Endothelial cell (in vitro differentiated cells): ENCODE results near the gene BMPER. TPM values are rescaled to one million over a fixed set of nuclear protein-coding genes. Genes with fewer than 3 reads are reported as not detected.

ENCODE experiments used
- DNase-seq: peaks from one replicate; pipeline ENCODE4 v3.0.0; 2021; ENCODE audit warnings: low spot score
- H3K27ac Mint-ChIP-seq: one replicate; pipeline ENCODE4 v1.8.0; 2021; ENCODE audit warnings: mixed read lengths, inconsistent platforms; ENCODE audit not compliant: unreplicated experiment
- H3K27me3 Mint-ChIP-seq: one replicate; pipeline ENCODE4 v1.8.0; 2021; ENCODE audit warnings: mild to moderate bottlenecking, moderate library complexity, mixed read lengths, inconsistent platforms; ENCODE audit not compliant: unreplicated experiment
- H3K36me3 Mint-ChIP-seq: one replicate; pipeline ENCODE4 v1.8.0; 2021; ENCODE audit warnings: mild to moderate bottlenecking, low read depth, mixed read lengths, inconsistent platforms; ENCODE audit not compliant: unreplicated experiment
- H3K4me1 Mint-ChIP-seq: one replicate; pipeline ENCODE4 v1.8.0; 2021; ENCODE audit warnings: mild to moderate bottlenecking, mixed read lengths, inconsistent platforms; ENCODE audit not compliant: unreplicated experiment
- H3K4me3 Mint-ChIP-seq: one replicate; pipeline ENCODE4 v1.8.0; 2021; ENCODE audit warnings: mild to moderate bottlenecking, mixed read lengths, inconsistent platforms; ENCODE audit not compliant: unreplicated experiment
- H3K9me3 Mint-ChIP-seq: one replicate; pipeline ENCODE4 v1.8.0; 2021; ENCODE audit warnings: mixed read lengths, inconsistent platforms; ENCODE audit not compliant: unreplicated experiment
- total RNA-seq: library from RNA; stranded (reverse); fragmentation: NEBNext Ultra II Directional; extraction: Animal tissue kit (Norgen Biotek cat#: 25700); gene quantifications from one replicate; pipeline ENCODE4 v1.2.1, GENCODE V29; 2021; ENCODE audit not compliant: unreplicated experiment
- TF ChIP-seq, protein P1 (sequence below): fragments of 200-600 bp; sonication (generic); IDR thresholded peaks from one replicate; pipeline ENCODE4 v1.5.0; 2021; ENCODE audit warnings: antibody characterized with exemption; ENCODE audit not compliant: unreplicated experiment

The BMPER gene
- total RNA-seq, 1 donor from 2014 or later = 2.5 TPM

DNA sequence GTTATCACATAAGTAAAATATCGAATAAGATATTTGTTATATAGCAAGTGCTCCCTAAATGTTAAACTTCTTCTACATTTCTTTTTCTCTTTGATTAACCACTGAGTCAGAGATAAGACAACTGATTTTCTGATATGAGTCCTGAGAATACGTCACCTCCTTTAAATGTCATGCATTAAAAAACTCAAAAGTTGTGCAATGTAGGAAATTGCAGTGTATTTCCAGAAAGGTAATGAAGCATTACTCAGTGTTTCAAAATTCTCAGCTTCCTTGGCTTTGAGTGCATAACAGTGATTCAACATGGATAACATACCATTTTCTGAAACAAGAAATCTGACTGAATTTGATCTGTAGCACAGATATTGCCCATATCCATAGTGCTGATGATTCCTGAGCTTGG lies 155.8 kb downstream of the BMPER start:
- Mint-ChIP-seq H3K4me1 (peaks cover 4% of the 10 kb centered on the region), H3K36me3 (no peaks in the 10 kb centered on the region), H3K27me3 (no peaks in the 10 kb centered on the region), H3K4me3 (no peak overlapping the region), H3K27ac (no peak overlapping the region), H3K9me3 (no peaks in the 10 kb centered on the region)
- DNase-seq = no peak
- TF ChIP-seq, protein P1, sequence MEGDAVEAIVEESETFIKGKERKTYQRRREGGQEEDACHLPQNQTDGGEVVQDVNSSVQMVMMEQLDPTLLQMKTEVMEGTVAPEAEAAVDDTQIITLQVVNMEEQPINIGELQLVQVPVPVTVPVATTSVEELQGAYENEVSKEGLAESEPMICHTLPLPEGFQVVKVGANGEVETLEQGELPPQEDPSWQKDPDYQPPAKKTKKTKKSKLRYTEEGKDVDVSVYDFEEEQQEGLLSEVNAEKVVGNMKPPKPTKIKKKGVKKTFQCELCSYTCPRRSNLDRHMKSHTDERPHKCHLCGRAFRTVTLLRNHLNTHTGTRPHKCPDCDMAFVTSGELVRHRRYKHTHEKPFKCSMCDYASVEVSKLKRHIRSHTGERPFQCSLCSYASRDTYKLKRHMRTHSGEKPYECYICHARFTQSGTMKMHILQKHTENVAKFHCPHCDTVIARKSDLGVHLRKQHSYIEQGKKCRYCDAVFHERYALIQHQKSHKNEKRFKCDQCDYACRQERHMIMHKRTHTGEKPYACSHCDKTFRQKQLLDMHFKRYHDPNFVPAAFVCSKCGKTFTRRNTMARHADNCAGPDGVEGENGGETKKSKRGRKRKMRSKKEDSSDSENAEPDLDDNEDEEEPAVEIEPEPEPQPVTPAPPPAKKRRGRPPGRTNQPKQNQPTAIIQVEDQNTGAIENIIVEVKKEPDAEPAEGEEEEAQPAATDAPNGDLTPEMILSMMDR = no peak

DNA sequence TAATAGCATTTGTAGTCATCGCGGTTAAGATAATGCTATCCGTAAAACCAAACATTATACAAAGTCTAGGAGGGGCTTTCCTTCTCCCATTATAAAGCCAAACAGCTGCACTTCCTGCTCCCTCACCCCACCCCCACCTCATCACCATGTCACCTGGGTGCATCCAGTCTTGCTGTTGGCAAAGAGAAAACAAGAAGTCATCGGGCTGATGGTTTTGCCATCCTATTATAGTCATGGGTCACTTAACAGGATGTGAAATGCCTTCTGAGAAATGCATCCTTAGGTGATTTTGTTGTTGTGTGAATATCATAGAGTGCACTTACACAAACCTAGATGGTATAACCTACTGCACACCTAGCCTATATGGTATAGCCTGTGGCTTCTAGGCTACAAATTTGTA lies 157.0 kb downstream of the BMPER start:
- H3K9me3 Mint-ChIP-seq = no peaks in the 10 kb centered on the region
- no peaks in the 10 kb centered on the region for H3K36me3 Mint-ChIP-seq
- TF ChIP-seq, protein P1 = no peak
- peaks cover 4% of the 10 kb centered on the region for H3K4me1 Mint-ChIP-seq
- H3K27ac Mint-ChIP-seq = no peak overlapping the region
- no peak overlapping the region for H3K4me3 Mint-ChIP-seq
- DNase-seq = no peak
- no peaks in the 10 kb centered on the region for H3K27me3 Mint-ChIP-seq

DNA sequence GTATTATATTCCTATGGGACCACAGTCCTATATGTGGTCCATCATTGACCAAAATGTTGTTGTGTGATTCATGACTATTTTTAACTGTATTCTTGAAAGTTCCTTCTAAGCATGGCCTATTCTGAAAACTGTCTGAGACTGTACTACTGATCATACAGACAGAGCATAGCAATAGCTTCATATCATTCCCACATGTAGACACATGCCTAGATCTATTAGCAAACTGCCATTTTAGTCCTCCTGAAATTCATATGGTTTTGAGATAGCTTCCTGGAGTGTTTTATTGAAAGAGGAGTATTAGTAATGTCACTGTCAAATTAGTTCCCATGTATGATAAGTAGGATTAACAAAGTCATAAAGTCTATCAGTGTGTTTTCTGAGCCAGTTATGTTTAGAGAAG lies 157.5 kb downstream of the BMPER start:
- no peak overlapping the region for H3K4me3 Mint-ChIP-seq
- no peak overlapping the region for H3K27ac Mint-ChIP-seq
- H3K36me3 Mint-ChIP-seq = no peaks in the 10 kb centered on the region
- H3K9me3 Mint-ChIP-seq = no peaks in the 10 kb centered on the region
- DNase-seq = no peak
- no peaks in the 10 kb centered on the region for H3K27me3 Mint-ChIP-seq
- peaks cover 4% of the 10 kb centered on the region for H3K4me1 Mint-ChIP-seq
- TF ChIP-seq, protein P1 = no peak

DNA sequence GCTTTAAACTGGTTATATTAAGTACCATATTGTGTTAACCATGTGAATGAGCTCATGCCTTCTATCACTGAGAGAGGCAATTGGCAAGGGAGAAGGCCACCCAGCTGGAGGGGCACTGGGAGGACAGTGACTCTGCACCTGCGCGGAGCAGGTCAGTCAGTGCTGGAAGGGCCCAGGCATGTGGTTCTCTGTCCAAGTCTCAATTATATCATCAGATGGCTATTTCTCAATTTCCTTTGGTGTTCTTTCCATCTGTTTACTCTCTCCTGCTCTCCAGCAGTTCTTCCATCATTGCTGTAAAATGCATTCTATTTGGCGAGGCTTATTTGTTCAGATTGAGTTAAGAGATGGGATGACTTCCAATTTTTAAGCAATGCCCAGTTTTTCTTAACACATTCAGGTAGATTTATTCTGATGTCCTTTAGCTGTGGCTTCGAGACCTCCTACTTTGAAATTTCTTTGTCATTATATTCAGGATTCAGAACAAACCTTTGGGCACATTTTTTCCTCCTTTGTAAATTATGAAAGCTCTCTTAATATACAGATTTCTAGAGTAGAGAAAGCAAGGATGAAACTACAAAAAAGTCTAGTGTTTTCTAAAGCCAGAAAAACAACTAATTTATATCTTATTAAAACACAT lies 159.3 kb downstream of the BMPER start:
- DNase-seq = no peak
- Mint-ChIP-seq H3K4me3 (no peak overlapping the region), H3K36me3 (no peaks in the 10 kb centered on the region), H3K27ac (no peak overlapping the region), H3K4me1 (peaks cover 1% of the 10 kb centered on the region), H3K27me3 (no peaks in the 10 kb centered on the region), H3K9me3 (no peaks in the 10 kb centered on the region)
- TF ChIP-seq, protein P1 = no peak

DNA sequence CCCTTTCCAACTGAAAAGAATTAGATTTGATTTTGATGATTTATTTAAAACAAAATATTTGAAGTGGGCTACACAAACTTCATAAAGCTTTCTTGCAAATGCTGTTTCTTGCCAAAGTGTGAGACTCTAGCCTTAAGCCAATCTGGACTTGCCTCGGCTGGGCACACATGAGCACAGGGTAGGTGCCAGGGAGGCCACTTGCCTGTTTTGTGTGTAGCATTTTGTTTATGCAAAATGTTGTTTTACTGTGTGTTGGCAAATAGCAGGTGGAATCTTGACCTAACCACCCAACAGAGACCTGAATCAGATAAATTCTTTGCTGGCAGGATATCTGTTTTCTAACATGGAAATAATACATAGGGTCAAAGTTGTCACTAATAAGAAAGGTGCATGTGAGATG lies 161.1 kb downstream of the BMPER start:
- Mint-ChIP-seq H3K36me3 (no peaks in the 10 kb centered on the region), H3K4me3 (no peak overlapping the region), H3K4me1 (no peaks in the 10 kb centered on the region), H3K27me3 (no peaks in the 10 kb centered on the region), H3K9me3 (no peaks in the 10 kb centered on the region), H3K27ac (no peak overlapping the region)
- TF ChIP-seq, protein P1 = no peak
- no peak for DNase-seq
